Endothelial cell (in vitro differentiated cells): ENCODE data around the gene LYVE1. TPM values are rescaled to one million over a fixed set of nuclear protein-coding genes. Genes with fewer than 3 reads are reported as not detected.

Experiments used
- DNase-seq: peaks from one replicate; pipeline ENCODE4 v3.0.0; 2021; ENCODE audit warnings: low spot score
- H3K27ac Mint-ChIP-seq: one replicate; pipeline ENCODE4 v1.8.0; 2021; ENCODE audit warnings: mixed read lengths, inconsistent platforms; ENCODE audit not compliant: unreplicated experiment
- H3K27me3 Mint-ChIP-seq: one replicate; pipeline ENCODE4 v1.8.0; 2021; ENCODE audit warnings: mild to moderate bottlenecking, moderate library complexity, mixed read lengths, inconsistent platforms; ENCODE audit not compliant: unreplicated experiment
- H3K36me3 Mint-ChIP-seq: one replicate; pipeline ENCODE4 v1.8.0; 2021; ENCODE audit warnings: mild to moderate bottlenecking, low read depth, mixed read lengths, inconsistent platforms; ENCODE audit not compliant: unreplicated experiment
- H3K4me1 Mint-ChIP-seq: one replicate; pipeline ENCODE4 v1.8.0; 2021; ENCODE audit warnings: mild to moderate bottlenecking, mixed read lengths, inconsistent platforms; ENCODE audit not compliant: unreplicated experiment
- H3K4me3 Mint-ChIP-seq: one replicate; pipeline ENCODE4 v1.8.0; 2021; ENCODE audit warnings: mild to moderate bottlenecking, mixed read lengths, inconsistent platforms; ENCODE audit not compliant: unreplicated experiment
- H3K9me3 Mint-ChIP-seq: one replicate; pipeline ENCODE4 v1.8.0; 2021; ENCODE audit warnings: mixed read lengths, inconsistent platforms; ENCODE audit not compliant: unreplicated experiment
- total RNA-seq: library from RNA; stranded (reverse); fragmentation: NEBNext Ultra II Directional; extraction: Animal tissue kit (Norgen Biotek cat#: 25700); gene quantifications from one replicate; pipeline ENCODE4 v1.2.1, GENCODE V29; 2021; ENCODE audit not compliant: unreplicated experiment
- TF ChIP-seq, protein P1 (sequence below): fragments of 200-600 bp; sonication (generic); IDR thresholded peaks from one replicate; pipeline ENCODE4 v1.5.0; 2021; ENCODE audit warnings: antibody characterized with exemption; ENCODE audit not compliant: unreplicated experiment

The LYVE1 gene
- total RNA-seq, 1 donor from 2014 or later, result not detected

- Mint-ChIP-seq H3K27me3 (peaks cover 5% of the 10 kb centered on the region), H3K36me3 (no peaks in the 10 kb centered on the region), H3K9me3 (peaks cover 4% of the 10 kb centered on the region), H3K4me3 (no peak overlapping the region), H3K4me1 (peaks cover 13% of the 10 kb centered on the region), H3K27ac (no peak overlapping the region)
- TF ChIP-seq, protein P1, sequence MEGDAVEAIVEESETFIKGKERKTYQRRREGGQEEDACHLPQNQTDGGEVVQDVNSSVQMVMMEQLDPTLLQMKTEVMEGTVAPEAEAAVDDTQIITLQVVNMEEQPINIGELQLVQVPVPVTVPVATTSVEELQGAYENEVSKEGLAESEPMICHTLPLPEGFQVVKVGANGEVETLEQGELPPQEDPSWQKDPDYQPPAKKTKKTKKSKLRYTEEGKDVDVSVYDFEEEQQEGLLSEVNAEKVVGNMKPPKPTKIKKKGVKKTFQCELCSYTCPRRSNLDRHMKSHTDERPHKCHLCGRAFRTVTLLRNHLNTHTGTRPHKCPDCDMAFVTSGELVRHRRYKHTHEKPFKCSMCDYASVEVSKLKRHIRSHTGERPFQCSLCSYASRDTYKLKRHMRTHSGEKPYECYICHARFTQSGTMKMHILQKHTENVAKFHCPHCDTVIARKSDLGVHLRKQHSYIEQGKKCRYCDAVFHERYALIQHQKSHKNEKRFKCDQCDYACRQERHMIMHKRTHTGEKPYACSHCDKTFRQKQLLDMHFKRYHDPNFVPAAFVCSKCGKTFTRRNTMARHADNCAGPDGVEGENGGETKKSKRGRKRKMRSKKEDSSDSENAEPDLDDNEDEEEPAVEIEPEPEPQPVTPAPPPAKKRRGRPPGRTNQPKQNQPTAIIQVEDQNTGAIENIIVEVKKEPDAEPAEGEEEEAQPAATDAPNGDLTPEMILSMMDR, result no peak
- no peak for DNase-seq
These were observed 29.5 kb downstream of the LYVE1 start for GRCh38 chr11:10538924-10539323.

DNA sequence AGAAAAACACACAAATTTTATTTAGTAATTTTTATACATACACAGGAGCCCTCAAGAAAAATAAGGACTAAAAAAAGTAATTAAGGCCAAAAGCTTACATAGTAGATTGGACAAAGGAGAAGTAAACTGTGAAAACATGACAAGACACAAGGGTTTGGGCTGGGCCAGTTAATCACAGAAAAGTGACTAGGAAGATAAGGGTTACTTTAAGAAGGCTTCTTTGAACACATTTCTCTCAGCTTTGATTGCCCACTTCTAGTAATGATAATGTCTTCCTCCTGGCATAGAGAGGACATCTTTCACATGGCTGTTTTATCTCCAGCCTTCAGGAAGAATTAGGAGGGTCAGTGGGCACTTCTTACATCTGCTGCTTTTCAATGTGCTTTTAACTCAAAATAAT is 30.9 kb downstream of the LYVE1 start:
- peaks cover 5% of the 10 kb centered on the region for H3K27me3 Mint-ChIP-seq
- H3K27ac Mint-ChIP-seq, result no peak overlapping the region
- TF ChIP-seq, protein P1, result no peak
- no peak overlapping the region for H3K4me3 Mint-ChIP-seq
- peaks cover 13% of the 10 kb centered on the region for H3K4me1 Mint-ChIP-seq
- DNase-seq, result no peak
- H3K36me3 Mint-ChIP-seq, result peaks cover 3% of the 10 kb centered on the region
- H3K9me3 Mint-ChIP-seq, result no peaks in the 10 kb centered on the region

DNA sequence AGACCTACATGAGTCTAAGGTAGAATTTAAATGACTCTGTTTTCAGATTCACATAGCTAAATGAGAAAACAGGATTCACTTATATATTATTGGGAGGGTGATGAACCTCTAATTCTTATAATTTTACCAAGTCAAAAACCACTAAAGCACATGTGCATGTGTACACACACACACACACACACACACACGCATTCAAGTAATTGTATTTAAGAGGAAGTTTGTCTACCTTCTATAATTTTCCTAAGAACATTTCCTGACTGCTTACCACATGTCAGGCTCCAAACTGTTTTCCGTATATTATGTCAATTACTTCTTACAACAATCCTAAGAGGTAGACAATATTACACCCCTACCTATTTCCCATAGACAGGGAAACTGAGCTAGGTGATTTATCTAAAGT is 34.1 kb downstream of the LYVE1 start:
- Mint-ChIP-seq H3K9me3 (no peaks in the 10 kb centered on the region), H3K4me1 (peaks cover 4% of the 10 kb centered on the region), H3K27ac (no peak overlapping the region), H3K36me3 (peaks cover 3% of the 10 kb centered on the region), H3K4me3 (no peak overlapping the region), H3K27me3 (no peaks in the 10 kb centered on the region)
- TF ChIP-seq, protein P1, result no peak
- no peak for DNase-seq

DNA sequence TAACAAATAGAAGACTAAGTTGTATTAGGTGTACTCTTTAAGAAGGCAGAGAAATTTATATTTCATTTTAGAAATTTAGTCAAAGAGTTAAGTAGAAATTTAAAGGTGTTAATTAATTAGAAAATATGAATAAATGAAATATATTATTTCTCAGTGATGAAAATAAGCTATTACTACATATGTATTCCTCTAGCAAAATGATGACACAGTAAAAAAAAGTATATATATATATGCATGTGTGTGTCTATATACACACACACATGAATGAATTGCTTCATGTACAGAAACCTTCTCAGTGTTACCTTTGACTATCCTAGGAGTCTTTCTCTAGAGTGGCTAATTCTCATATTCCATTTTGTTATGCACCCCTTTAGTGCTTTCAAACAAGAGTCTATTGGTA is 35.1 kb downstream of the LYVE1 start:
- Mint-ChIP-seq H3K4me3 (no peak overlapping the region), H3K27me3 (no peaks in the 10 kb centered on the region), H3K4me1 (peaks cover 4% of the 10 kb centered on the region), H3K9me3 (no peaks in the 10 kb centered on the region), H3K36me3 (peaks cover 3% of the 10 kb centered on the region), H3K27ac (no peak overlapping the region)
- no peak for DNase-seq
- TF ChIP-seq, protein P1, result no peak

DNA sequence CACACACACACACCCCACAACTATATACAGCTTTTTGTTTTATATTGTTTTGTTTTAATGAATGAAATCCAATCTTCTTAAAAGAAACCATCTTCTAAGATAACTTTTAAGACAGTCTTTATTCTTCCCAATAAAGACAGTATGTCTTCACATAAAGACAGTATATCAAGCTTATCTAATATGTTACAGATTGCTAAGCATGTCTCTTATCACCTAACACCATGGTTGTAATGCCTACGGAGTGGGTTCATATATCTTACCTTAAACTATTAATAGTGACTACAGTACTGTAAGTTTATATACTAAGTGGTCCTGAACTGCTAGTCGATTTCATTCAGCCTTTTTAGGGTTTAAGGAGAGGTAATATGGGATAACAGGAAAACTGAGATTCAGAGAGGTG is 35.9 kb downstream of the LYVE1 start:
- no peaks in the 10 kb centered on the region for H3K27me3 Mint-ChIP-seq
- TF ChIP-seq, protein P1, result no peak
- peaks cover 4% of the 10 kb centered on the region for H3K4me1 Mint-ChIP-seq
- no peak overlapping the region for H3K27ac Mint-ChIP-seq
- H3K36me3 Mint-ChIP-seq, result peaks cover 3% of the 10 kb centered on the region
- no peak overlapping the region for H3K4me3 Mint-ChIP-seq
- H3K9me3 Mint-ChIP-seq, result no peaks in the 10 kb centered on the region
- DNase-seq, result no peak
